NCI-H187 (cell line): Measurements from ENCODE around the gene CCDC74B.
"Not testable (repeated sequence)": the region's sequence is repeated elsewhere in the genome, so short reads cannot be mapped to it uniquely, and the experiment has no call there.

Experiments used
- DNase-seq, 2 experiments: peaks; one replicate each; lab custom pipeline; 2025; lab: John Stamatoyannopoulos, UW

Gene CCDC74B

GRCh38 chr2:130166611-130167010 is 21.7 kb upstream of the CCDC74B start:
- DNase-seq, result not testable (repeated sequence)

- DNase-seq, result no peak
These were observed 20.5 kb upstream of the CCDC74B start for GRCh38 chr2:130165293-130166016.

- no peak for DNase-seq
These were observed 18.1 kb upstream of the CCDC74B start for GRCh38 chr2:130162968-130163367.

- DNase-seq, result not testable (repeated sequence)
These were observed 17.6 kb upstream of the CCDC74B start for GRCh38 chr2:130162486-130162885.

- DNase-seq, result not testable (repeated sequence)
These were observed 16.2 kb upstream of the CCDC74B start for GRCh38 chr2:130160838-130161705.

GRCh38 chr2:130160131-130160530 is 15.2 kb upstream of the CCDC74B start:
- DNase-seq, result no peak

GRCh38 chr2:130159376-130159775 is 14.5 kb upstream of the CCDC74B start:
- not testable (repeated sequence) for DNase-seq

- no peak for DNase-seq
These were observed 13.7 kb upstream of the CCDC74B start for GRCh38 chr2:130158631-130159030.

- not testable (repeated sequence) for DNase-seq
These were observed 13.1 kb upstream of the CCDC74B start for GRCh38 chr2:130157825-130158514.

- DNase-seq, result not testable (repeated sequence)
These were observed 12.4 kb upstream of the CCDC74B start for GRCh38 chr2:130157354-130157753.

GRCh38 chr2:130156624-130157004 is 11.7 kb upstream of the CCDC74B start:
- no peak for DNase-seq

- DNase-seq, result not testable (repeated sequence)
These were observed 11.2 kb upstream of the CCDC74B start for GRCh38 chr2:130155956-130156623.

GRCh38 chr2:130154773-130155765 is 10.2 kb upstream of the CCDC74B start:
- no peak for DNase-seq

GRCh38 chr2:130154423-130154770 is 9.5 kb upstream of the CCDC74B start:
- not testable (repeated sequence) for DNase-seq

GRCh38 chr2:130153721-130154422 is 9.0 kb upstream of the CCDC74B start:
- DNase-seq, result not testable (repeated sequence)

GRCh38 chr2:130152816-130153595 is 8.1 kb upstream of the CCDC74B start:
- no peak for DNase-seq

GRCh38 chr2:130152136-130152815 is 7.4 kb upstream of the CCDC74B start:
- not testable (repeated sequence) for DNase-seq

GRCh38 chr2:130151145-130151512 is 6.2 kb upstream of the CCDC74B start:
- DNase-seq, result not testable (repeated sequence)
